Bronchial epithelial cell (primary cell): Measurements from ENCODE around the gene ADORA1. TPM values are rescaled to one million over a fixed set of nuclear protein-coding genes. Genes with fewer than 3 reads are reported as not detected.

Experiments
- DNase-seq: peaks from one replicate; pipeline ENCODE4 v3.0.0-alpha.2; 2010; ENCODE audit warnings: low read depth
- FAIRE-seq: peaks from 2 replicates; lab custom pipeline; 2011; peaks lifted over from hg19 to GRCh38; lab: Jason Lieb, UNC
- H3K27me3 ChIP-seq: 2 replicates; pipeline ENCODE4 v1.5.1; 2011; ENCODE audit warnings: low read length; ENCODE audit not compliant: control insufficient read depth, insufficient read depth
- H3K36me3 ChIP-seq: 2 replicates; pipeline ENCODE4 v1.5.1; 2011; ENCODE audit warnings: low read length; ENCODE audit not compliant: control insufficient read depth, insufficient read depth
- H3K4me3 ChIP-seq: 2 replicates; pipeline ENCODE4 v1.5.1; 2011; ENCODE audit warnings: mild to moderate bottlenecking, low read depth, low read length, control low read depth
- total RNA-seq: library from RNA; depleted of rRNA; stranded (reverse); fragments of >200 nt; gene quantifications from 2 replicates; pipeline ENCODE4 v1.2.1, GENCODE V29; 2014
- TF ChIP-seq, protein P1 (sequence below): IDR thresholded peaks from 2 replicates; pipeline ENCODE4 v1.5.1; 2011; ENCODE audit warnings: mild to moderate bottlenecking, moderate library complexity, low read length, control low read depth, inconsistent platforms; ENCODE audit not compliant: insufficient read depth, severe bottlenecking

Gene ADORA1
- total RNA-seq, 1 donor from 2014 or later, result under 0.01 TPM

GRCh38 chr1:203148579-203148978, 21.1 kb downstream of the ADORA1 start:
- no peaks in the 10 kb centered on the region for H3K36me3 ChIP-seq
- no peaks in the 10 kb centered on the region for H3K27me3 ChIP-seq
- DNase-seq, result no peak
- H3K4me3 ChIP-seq, result no peak overlapping the region
- FAIRE-seq, result no peak
- TF ChIP-seq, protein P1, sequence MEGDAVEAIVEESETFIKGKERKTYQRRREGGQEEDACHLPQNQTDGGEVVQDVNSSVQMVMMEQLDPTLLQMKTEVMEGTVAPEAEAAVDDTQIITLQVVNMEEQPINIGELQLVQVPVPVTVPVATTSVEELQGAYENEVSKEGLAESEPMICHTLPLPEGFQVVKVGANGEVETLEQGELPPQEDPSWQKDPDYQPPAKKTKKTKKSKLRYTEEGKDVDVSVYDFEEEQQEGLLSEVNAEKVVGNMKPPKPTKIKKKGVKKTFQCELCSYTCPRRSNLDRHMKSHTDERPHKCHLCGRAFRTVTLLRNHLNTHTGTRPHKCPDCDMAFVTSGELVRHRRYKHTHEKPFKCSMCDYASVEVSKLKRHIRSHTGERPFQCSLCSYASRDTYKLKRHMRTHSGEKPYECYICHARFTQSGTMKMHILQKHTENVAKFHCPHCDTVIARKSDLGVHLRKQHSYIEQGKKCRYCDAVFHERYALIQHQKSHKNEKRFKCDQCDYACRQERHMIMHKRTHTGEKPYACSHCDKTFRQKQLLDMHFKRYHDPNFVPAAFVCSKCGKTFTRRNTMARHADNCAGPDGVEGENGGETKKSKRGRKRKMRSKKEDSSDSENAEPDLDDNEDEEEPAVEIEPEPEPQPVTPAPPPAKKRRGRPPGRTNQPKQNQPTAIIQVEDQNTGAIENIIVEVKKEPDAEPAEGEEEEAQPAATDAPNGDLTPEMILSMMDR, result no peak

- FAIRE-seq (peak; percentile 23), DNase-seq (no peak)
- TF ChIP-seq, protein P1, result no peak
- Histone ChIP-seq H3K36me3 (no peaks in the 10 kb centered on the region), H3K27me3 (no peaks in the 10 kb centered on the region), H3K4me3 (no peak overlapping the region)
These were observed 21.8 kb downstream of the ADORA1 start for GRCh38 chr1:203149188-203149840.

- no peak for FAIRE-seq
- TF ChIP-seq, protein P1, result no peak
These were observed 23.2 kb downstream of the ADORA1 start for GRCh38 chr1:203150511-203151297.

DNA sequence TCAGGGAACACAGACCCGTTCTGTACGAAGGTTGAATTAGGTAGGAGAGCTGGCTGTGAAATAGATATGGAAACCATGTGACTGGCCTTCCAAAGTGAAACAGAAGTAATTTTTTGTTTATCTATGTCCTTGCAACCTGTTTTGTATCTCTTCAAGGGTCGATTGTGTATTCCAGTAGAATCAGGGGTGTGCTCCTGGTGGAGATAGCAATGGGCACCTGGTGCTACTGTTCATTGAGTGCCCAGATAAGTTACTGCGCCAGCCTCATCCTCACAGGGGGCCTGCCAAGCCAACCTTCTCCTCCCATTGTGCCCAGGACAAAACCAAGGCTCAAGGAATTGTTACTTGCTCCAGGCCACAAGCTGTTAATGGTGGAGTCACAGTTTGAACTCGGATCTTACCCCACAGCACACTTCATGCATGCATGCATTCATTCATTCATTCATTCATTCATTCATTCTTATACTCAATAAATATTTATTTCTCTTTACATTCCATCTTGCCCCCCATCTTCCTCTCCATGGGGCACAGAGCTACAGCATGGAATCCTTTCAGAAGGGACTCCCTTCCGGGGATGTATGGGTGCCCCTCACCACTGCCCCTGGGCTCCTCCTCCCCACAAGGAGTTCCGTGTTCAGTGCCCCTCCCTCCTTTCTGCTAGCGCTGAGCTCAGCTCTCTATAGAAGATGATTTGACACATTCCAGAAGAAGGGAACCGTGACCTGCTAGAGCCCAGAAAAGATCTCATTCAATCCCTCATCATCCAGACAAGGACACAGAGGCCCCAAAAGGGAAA, 24.0 kb downstream of the ADORA1 start:
- peak; percentile 18 for FAIRE-seq
- no peak overlapping the region for H3K4me3 ChIP-seq
- TF ChIP-seq, protein P1, result no peak

More at GRCh38 chr1:203150511-203151297, 23.2 kb downstream of the ADORA1 start:
- no peaks in the 10 kb centered on the region for H3K36me3 ChIP-seq
- no peaks in the 10 kb centered on the region for H3K27me3 ChIP-seq
- DNase-seq, result no peak
- no peak overlapping the region for H3K4me3 ChIP-seq

GRCh38 chr1:203152158-203153034, 24.9 kb downstream of the ADORA1 start:
- FAIRE-seq, result no peak
- DNase-seq, result peak; percentile 73

More for the DNA sequence above, 24.0 kb downstream of the ADORA1 start:
- Histone ChIP-seq H3K36me3 (no peaks in the 10 kb centered on the region), H3K27me3 (no peaks in the 10 kb centered on the region)
- no peak for DNase-seq

More at GRCh38 chr1:203152158-203153034, 24.9 kb downstream of the ADORA1 start:
- Histone ChIP-seq H3K36me3 (no peaks in the 10 kb centered on the region), H3K27me3 (no peaks in the 10 kb centered on the region), H3K4me3 (no peak overlapping the region)
- TF ChIP-seq, protein P1, result no peak
